ENCODE data around the gene CLPSL2. TPM values are rescaled to one million over a fixed set of nuclear protein-coding genes. Genes with fewer than 3 reads are reported as not detected.

CLPSL2 gene
- total and polyA plus RNA-seq, 12 donors: not detected

DNA sequence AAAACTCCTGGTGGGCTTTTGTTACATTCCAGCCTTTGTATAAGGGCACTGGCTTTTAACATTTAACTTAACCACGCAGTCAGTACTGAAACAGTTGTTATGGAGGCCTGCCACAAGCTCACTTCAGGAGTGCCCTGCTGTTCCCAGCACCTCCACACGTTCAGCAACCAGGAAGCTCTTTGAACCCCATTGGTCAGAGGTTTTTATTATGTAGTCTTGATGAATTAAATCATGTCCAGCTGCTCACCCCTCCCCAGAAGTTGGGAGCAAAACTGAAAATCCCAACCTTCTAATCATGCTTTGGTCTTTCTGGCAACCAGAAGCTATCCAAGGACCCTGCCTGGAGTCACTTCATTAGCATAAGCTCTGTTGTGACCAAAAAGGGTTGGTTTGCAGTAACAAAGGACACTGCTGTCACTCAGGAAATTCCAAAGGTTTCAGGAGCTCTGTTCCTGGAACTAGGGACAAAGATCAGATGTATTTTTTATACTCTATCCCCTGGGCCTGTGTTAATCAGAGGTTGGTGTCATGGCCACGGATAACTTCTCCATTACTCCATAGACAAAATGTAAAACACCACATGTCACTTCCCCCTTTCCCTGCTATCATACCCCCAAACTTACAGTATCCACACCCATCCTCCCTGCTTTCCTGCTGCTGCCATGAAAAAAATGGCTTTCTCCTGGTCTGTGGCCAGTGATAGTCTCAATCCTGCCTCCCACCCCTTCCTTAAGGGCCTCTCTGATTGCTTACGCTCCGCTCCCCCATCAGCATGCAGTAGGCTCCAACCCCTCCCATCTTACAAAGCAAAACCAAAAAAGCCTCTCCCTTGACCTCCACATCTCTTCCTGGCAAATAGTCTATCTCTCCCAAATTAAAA is 36.5 kb upstream of the CLPSL2 start:
- Histone ChIP-seq H3K36me3 (replicated peaks in 1 of 2) (no peaks in the 10 kb centered on the region), H3K27ac (peak overlapping the region in 1 of 5 donors; percentile 45), H3K4me1 (replicated peaks in 1 of 2) (peaks cover 0 to 13% of the 10 kb centered on the region in 2 donors), H3K9me3 (replicated peaks in 1 of 3) (no peaks in the 10 kb centered on the region), H3K4me3 (no peak overlapping the region), H3K27me3 (no peaks in the 10 kb centered on the region)
- DNase-seq: no peak
- WGBS, 4 donors: 70 to 86% (median 71%) methylated on average over 5 of the region's 5 CpGs
- intact Hi-C loops (cut with DNase I): loop anchor here (2.0 to 10.0 kb wide), 3 partner anchors 105 to 217 kb away; no protein-coding TSS in a partner anchor
- no peak for TF ChIP-seq POLR2A (IDR thresholded peaks at IDR 0.05)
- TF ChIP-seq, protein P1, sequence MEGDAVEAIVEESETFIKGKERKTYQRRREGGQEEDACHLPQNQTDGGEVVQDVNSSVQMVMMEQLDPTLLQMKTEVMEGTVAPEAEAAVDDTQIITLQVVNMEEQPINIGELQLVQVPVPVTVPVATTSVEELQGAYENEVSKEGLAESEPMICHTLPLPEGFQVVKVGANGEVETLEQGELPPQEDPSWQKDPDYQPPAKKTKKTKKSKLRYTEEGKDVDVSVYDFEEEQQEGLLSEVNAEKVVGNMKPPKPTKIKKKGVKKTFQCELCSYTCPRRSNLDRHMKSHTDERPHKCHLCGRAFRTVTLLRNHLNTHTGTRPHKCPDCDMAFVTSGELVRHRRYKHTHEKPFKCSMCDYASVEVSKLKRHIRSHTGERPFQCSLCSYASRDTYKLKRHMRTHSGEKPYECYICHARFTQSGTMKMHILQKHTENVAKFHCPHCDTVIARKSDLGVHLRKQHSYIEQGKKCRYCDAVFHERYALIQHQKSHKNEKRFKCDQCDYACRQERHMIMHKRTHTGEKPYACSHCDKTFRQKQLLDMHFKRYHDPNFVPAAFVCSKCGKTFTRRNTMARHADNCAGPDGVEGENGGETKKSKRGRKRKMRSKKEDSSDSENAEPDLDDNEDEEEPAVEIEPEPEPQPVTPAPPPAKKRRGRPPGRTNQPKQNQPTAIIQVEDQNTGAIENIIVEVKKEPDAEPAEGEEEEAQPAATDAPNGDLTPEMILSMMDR (IDR thresholded peaks at IDR 0.05): no peak

DNA sequence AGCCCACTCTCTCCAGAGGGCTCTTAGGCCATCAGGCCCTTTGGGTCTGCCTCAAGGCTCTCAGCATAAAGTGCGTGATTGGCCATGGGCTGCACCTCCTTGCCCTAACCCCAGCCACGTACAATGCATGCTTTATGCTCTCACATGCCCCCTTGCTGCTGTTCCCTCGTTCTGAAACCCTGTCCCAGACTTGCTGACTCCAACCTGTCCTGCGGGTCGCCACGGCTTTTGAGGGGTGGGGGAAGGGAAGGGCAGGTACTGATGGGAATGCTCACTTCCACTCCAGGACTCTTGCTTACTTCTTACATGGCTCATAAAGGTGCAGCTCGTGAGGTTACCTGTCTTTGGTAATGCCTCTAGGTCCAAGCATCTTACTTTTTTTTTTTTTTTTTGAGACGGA is 33.6 kb upstream of the CLPSL2 start:
- no peaks in the 10 kb centered on the region for H3K27me3 ChIP-seq
- no peaks in the 10 kb centered on the region for H3K36me3 ChIP-seq (replicated peaks in 1 of 2)
- peak in 1 of 7 donors; percentile 17 for DNase-seq
- TF ChIP-seq POLR2A (IDR thresholded peaks at IDR 0.05): no peak
- TF ChIP-seq, protein P1 (IDR thresholded peaks at IDR 0.05): no peak
- no peaks in the 10 kb centered on the region for H3K9me3 ChIP-seq (replicated peaks in 1 of 3)
- WGBS, 4 donors: 63 to 77% (median 68%) methylated on average over 7 to 8 of the region's 8 CpGs
- H3K27ac ChIP-seq: no peak overlapping the region
- intact Hi-C loops (cut with DNase I): no loop called here
- H3K4me1 ChIP-seq (replicated peaks in 1 of 2): peaks cover 0 to 6% of the 10 kb centered on the region in 2 donors
- H3K4me3 ChIP-seq: no peak overlapping the region

DNA sequence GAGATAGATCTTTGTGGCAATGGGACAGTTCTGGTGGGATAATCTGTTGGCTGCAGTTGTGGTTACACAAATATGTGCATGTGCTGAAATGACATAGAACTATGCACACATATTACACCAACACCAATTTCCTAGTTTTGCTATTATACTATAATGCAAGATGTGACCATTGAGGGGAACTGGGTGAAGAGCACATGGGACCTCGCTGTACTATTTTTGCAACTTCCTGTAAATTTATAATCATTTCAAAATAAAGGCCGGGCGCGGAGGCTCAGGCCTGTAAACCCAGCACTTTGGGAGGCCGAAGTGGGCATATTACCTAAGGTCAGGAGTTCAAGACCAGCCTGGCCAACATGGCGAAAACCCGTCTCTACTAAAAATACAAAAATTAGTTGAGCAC is 30.9 kb upstream of the CLPSL2 start:
- Histone ChIP-seq H3K4me3 (no peak overlapping the region), H3K36me3 (replicated peaks in 1 of 2) (no peaks in the 10 kb centered on the region), H3K4me1 (replicated peaks in 1 of 2) (peaks cover 0 to under 1% of the 10 kb centered on the region in 2 donors), H3K27ac (no peak overlapping the region), H3K9me3 (replicated peaks in 1 of 3) (no peaks in the 10 kb centered on the region), H3K27me3 (no peaks in the 10 kb centered on the region)
- no peak for DNase-seq
- intact Hi-C loops (cut with DNase I): no loop called here
- WGBS, 4 donors: 81 to 90% (median 87%) methylated on average over 7 of the region's 7 CpGs
- TF ChIP-seq, protein P1 (IDR thresholded peaks at IDR 0.05): no peak
- TF ChIP-seq POLR2A (IDR thresholded peaks at IDR 0.05): no peak

DNA sequence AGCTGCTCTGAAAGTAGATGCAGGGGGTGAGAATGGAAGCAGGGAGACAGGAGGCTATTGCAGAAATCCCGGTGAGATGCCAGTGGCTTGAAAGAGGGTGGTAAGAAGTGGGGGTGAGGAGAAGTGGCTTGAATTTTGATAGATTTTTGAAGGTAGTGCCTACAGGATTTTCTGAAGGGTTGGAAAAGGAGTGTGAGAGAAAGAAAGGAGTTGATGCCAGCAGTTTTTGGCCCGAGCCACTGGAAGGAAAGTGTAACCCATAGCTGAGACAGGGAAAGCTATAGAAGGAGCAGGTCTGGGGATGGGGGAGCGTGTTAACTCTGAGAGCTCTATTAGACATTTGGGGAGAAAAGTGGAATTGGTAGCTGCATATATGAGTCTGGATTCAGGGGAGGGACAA is 29.9 kb upstream of the CLPSL2 start:
- no peaks in the 10 kb centered on the region for H3K4me1 ChIP-seq (replicated peaks in 1 of 2)
- intact Hi-C loops (cut with DNase I): no loop called here
- H3K4me3 ChIP-seq: no peak overlapping the region
- 83 to 92% (median 91%) methylated on average over 3 of the region's 3 CpGs for WGBS, 4 donors
- no peaks in the 10 kb centered on the region for H3K27me3 ChIP-seq
- H3K9me3 ChIP-seq (replicated peaks in 1 of 3): no peaks in the 10 kb centered on the region
- no peak for TF ChIP-seq POLR2A (IDR thresholded peaks at IDR 0.05)
- TF ChIP-seq, protein P1 (IDR thresholded peaks at IDR 0.05): no peak
- H3K27ac ChIP-seq: no peak overlapping the region
- no peaks in the 10 kb centered on the region for H3K36me3 ChIP-seq (replicated peaks in 1 of 2)
- no peak for DNase-seq

Data from adrenal gland (tissue), 12 donors.